Measurements from ENCODE around the gene SLC40A1. TPM values are rescaled to one million over a fixed set of nuclear protein-coding genes. Genes with fewer than 3 reads are reported as not detected.

Gene SLC40A1
- total and polyA plus RNA-seq, 7 donors: 34.9 to 280 (median 52.1) TPM

DNA sequence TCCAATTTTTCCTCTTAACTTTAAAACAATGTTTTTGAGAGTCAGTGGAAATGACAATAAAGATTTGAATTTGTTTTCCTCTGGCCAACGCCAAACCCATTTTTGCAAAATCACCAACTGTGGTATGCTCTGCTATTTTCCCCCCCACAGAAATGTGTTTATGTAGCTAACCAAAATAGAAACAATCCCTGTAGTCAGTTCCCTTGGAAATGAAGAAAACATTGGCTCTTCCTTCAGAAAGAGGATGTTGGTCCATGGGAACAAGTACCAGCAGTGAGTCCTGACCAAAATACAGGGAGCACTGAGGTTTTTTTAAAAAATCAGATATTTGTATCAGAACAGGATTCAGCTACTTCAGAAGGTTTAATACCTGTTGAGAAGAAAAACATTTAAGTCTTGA is 65.3 kb downstream of the SLC40A1 start:
- DNase-seq: no peak
- H3K27me3 ChIP-seq: no peaks in the 10 kb centered on the region
- H3K27ac ChIP-seq: no peak overlapping the region
- peaks cover 0 to 2% (median 0%) of the 10 kb centered on the region in 4 donors for H3K4me1 ChIP-seq
- no peaks in the 10 kb centered on the region for H3K36me3 ChIP-seq
- intact Hi-C loops (cut with DNase I): no loop called here
- no peak for TF ChIP-seq CTCF (IDR thresholded peaks at IDR 0.05)
- TF ChIP-seq POLR2A (IDR thresholded peaks at IDR 0.05): no peak
- no peak for TF ChIP-seq POLR2AphosphoS5 (IDR thresholded peaks at IDR 0.05)
- no peak for TF ChIP-seq EP300 (IDR thresholded peaks at IDR 0.05)
- H3K4me3 ChIP-seq: no peak overlapping the region
- 73 to 79% methylated on average over 1 of the region's 1 CpG for WGBS, 2 donors
- no peaks in the 10 kb centered on the region for H3K9me3 ChIP-seq

- H3K9me3 ChIP-seq: no peaks in the 10 kb centered on the region
- no peak overlapping the region for H3K27ac ChIP-seq
- H3K36me3 ChIP-seq: no peaks in the 10 kb centered on the region
- TF ChIP-seq CTCF (IDR thresholded peaks at IDR 0.05) (no peak), POLR2AphosphoS5 (IDR thresholded peaks at IDR 0.05) (no peak), POLR2A (IDR thresholded peaks at IDR 0.05) (no peak), EP300 (IDR thresholded peaks at IDR 0.05) (no peak)
- no peak for DNase-seq
- H3K4me1 ChIP-seq: no peaks in the 10 kb centered on the region
- H3K27me3 ChIP-seq: no peaks in the 10 kb centered on the region
- WGBS, 2 donors: 88 to 94% methylated on average over 3 of the region's 3 CpGs
- no peak overlapping the region for H3K4me3 ChIP-seq
- intact Hi-C loops (cut with DNase I): no loop called here
These were observed 66.5 kb downstream of the SLC40A1 start for GRCh38 chr2:189514104-189514503.

DNA sequence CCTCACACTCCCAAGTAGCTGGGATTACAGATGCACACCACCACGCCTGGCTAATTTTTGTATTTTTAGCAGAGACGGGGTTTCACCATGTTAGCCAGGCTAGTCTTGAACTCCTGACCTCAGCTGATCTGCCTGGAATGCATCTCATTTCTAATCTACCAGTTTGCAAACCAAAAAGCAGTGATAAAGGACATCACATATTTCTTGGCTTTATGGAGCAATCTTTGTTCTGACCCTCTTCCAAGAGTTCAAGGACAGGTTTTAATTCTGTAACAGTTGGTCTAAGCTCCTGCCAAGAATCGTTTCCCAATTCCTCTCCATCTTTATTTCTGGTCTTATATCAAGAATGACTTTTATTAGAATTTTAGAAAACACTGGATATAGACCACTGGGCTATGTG is 67.7 kb downstream of the SLC40A1 start:
- intact Hi-C loops (cut with DNase I): no loop called here

GRCh38 chr2:189511960-189512319 is 68.6 kb downstream of the SLC40A1 start:
- Histone ChIP-seq H3K36me3 (no peaks in the 10 kb centered on the region), H3K9me3 (no peaks in the 10 kb centered on the region), H3K27me3 (no peaks in the 10 kb centered on the region), H3K4me1 (no peaks in the 10 kb centered on the region), H3K27ac (no peak overlapping the region), H3K4me3 (no peak overlapping the region)
- no peak for TF ChIP-seq EP300 (IDR thresholded peaks at IDR 0.05)
- TF ChIP-seq POLR2A (IDR thresholded peaks at IDR 0.05): no peak
- TF ChIP-seq CTCF (IDR thresholded peaks at IDR 0.05): no peak
- no peak for TF ChIP-seq POLR2AphosphoS5 (IDR thresholded peaks at IDR 0.05)
- no peak for DNase-seq
- intact Hi-C loops (cut with DNase I): no loop called here

More for the DNA sequence above, 67.7 kb downstream of the SLC40A1 start:
- Histone ChIP-seq H3K36me3 (no peaks in the 10 kb centered on the region), H3K27me3 (no peaks in the 10 kb centered on the region), H3K27ac (no peak overlapping the region), H3K9me3 (no peaks in the 10 kb centered on the region), H3K4me3 (no peak overlapping the region), H3K4me1 (no peaks in the 10 kb centered on the region)
- DNase-seq: no peak
- no peak for TF ChIP-seq POLR2AphosphoS5 (IDR thresholded peaks at IDR 0.05)
- TF ChIP-seq POLR2A (IDR thresholded peaks at IDR 0.05): no peak
- no peak for TF ChIP-seq CTCF (IDR thresholded peaks at IDR 0.05)
- TF ChIP-seq EP300 (IDR thresholded peaks at IDR 0.05): no peak
- 74 to 78% methylated on average over 3 of the region's 3 CpGs for WGBS, 2 donors

- no peak overlapping the region for H3K4me3 ChIP-seq
- WGBS, 2 donors: 89 to 93% methylated on average over 2 of the region's 2 CpGs
- H3K27ac ChIP-seq: no peak overlapping the region
- no peaks in the 10 kb centered on the region for H3K27me3 ChIP-seq
- DNase-seq: no peak
- no peaks in the 10 kb centered on the region for H3K36me3 ChIP-seq
- H3K4me1 ChIP-seq: no peaks in the 10 kb centered on the region
- intact Hi-C loops (cut with DNase I): no loop called here
- H3K9me3 ChIP-seq: no peaks in the 10 kb centered on the region
- TF ChIP-seq EP300 (IDR thresholded peaks at IDR 0.05) (no peak), CTCF (IDR thresholded peaks at IDR 0.05) (no peak), POLR2AphosphoS5 (IDR thresholded peaks at IDR 0.05) (no peak), POLR2A (IDR thresholded peaks at IDR 0.05) (no peak)
These were observed 69.2 kb downstream of the SLC40A1 start for GRCh38 chr2:189511210-189511959.

Data from sigmoid colon (tissue), 7 donors.